Trophoblast cell (in vitro differentiated cells and primary cell): ENCODE measurements around the gene HSPA2.

Experiments used
- DNase-seq, 2 donors: peaks; one replicate each; pipeline ENCODE4 v3.0.0-alpha.2; 2016
- H2AFZ ChIP-seq: 2 replicates; pipeline ENCODE4 v1.6.1; 2013; ENCODE audit warnings: low read length, moderate library complexity, mild to moderate bottlenecking; ENCODE audit not compliant: insufficient read depth, poor library complexity
- H2AK5ac ChIP-seq: 2 replicates; pipeline ENCODE4 v1.6.1; 2013; ENCODE audit warnings: mild to moderate bottlenecking, low read length
- H2BK120ac ChIP-seq: 2 replicates; pipeline ENCODE4 v1.6.1; 2013; ENCODE audit warnings: low read length, mild to moderate bottlenecking, moderate library complexity; ENCODE audit not compliant: insufficient read depth, poor library complexity
- H2BK12ac ChIP-seq: 2 replicates; pipeline ENCODE4 v1.6.1; 2013; ENCODE audit warnings: mild to moderate bottlenecking, low read length, moderate library complexity
- H2BK5ac ChIP-seq: 2 replicates; pipeline ENCODE4 v1.6.1; 2013; ENCODE audit warnings: low read length, low read depth, moderate library complexity, mild to moderate bottlenecking; ENCODE audit not compliant: poor library complexity
- H3K14ac ChIP-seq: 2 replicates; pipeline ENCODE4 v1.6.1; 2013; ENCODE audit warnings: mild to moderate bottlenecking, low read length
- H3K18ac ChIP-seq: 2 replicates; pipeline ENCODE4 v1.6.1; 2013; ENCODE audit warnings: mild to moderate bottlenecking, low read length
- H3K23ac ChIP-seq: 2 replicates; pipeline ENCODE4 v1.6.1; 2013; ENCODE audit warnings: low read length
- H3K27ac ChIP-seq: 2 replicates; pipeline ENCODE4 v1.5.1; 2013; ENCODE audit warnings: low read depth, mild to moderate bottlenecking, inconsistent platforms, low read length, moderate library complexity
- H3K27me3 ChIP-seq: 2 replicates; pipeline ENCODE4 v1.6.1; 2013; ENCODE audit warnings: inconsistent platforms, mild to moderate bottlenecking, low read length, moderate library complexity; ENCODE audit not compliant: insufficient read depth
- H3K36me3 ChIP-seq, 2 experiments: 1 replicate in 1 of 2; 2 replicates in 1 of 2; pipeline ENCODE4 v1.6.1; 2013; ENCODE audit warnings: low read length in 2 of 2, mild to moderate bottlenecking in 2 of 2, moderate library complexity in 1 of 2; ENCODE audit not compliant: insufficient read depth in 2 of 2, control insufficient read depth in 1 of 2
- H3K4ac ChIP-seq: 2 replicates; pipeline ENCODE4 v1.6.1; 2013; ENCODE audit warnings: low read depth, mild to moderate bottlenecking, low read length, moderate library complexity
- H3K4me1 ChIP-seq, 2 experiments: 1 replicate in 1 of 2; 2 replicates in 1 of 2; pipeline ENCODE4 v1.6.1; 2013; ENCODE audit warnings: low read length in 2 of 2, mild to moderate bottlenecking in 2 of 2, moderate library complexity in 1 of 2; ENCODE audit not compliant: insufficient read depth in 2 of 2, control insufficient read depth in 1 of 2
- H3K4me2 ChIP-seq: 2 replicates; pipeline ENCODE4 v1.6.1; 2013; ENCODE audit warnings: inconsistent platforms, mild to moderate bottlenecking, low read length, moderate library complexity
- H3K4me3 ChIP-seq: 2 replicates; pipeline ENCODE4 v1.5.1; 2013; ENCODE audit warnings: mild to moderate bottlenecking, low read depth, low read length, inconsistent platforms
- H3K79me1 ChIP-seq: one replicate; pipeline ENCODE4 v1.6.1; 2013; ENCODE audit warnings: low read length
- H3K79me2 ChIP-seq: 2 replicates; pipeline ENCODE4 v1.6.1; 2013; ENCODE audit warnings: low read length, mild to moderate bottlenecking; ENCODE audit not compliant: control insufficient read depth, insufficient read depth, poor library complexity
- H3K9ac ChIP-seq: 2 replicates; pipeline ENCODE4 v1.6.1; 2013; ENCODE audit warnings: mild to moderate bottlenecking, low read length
- H3K9me3 ChIP-seq: 2 replicates; pipeline ENCODE4 v1.6.1; 2013; ENCODE audit warnings: low read depth, mild to moderate bottlenecking, control low read depth, inconsistent platforms, low read length; ENCODE audit not compliant: insufficient read depth
- H4K12ac ChIP-seq: 2 replicates; pipeline ENCODE4 v1.6.1; 2013; ENCODE audit warnings: low read depth, mild to moderate bottlenecking, low read length, moderate library complexity
- H4K8ac ChIP-seq: 2 replicates; pipeline ENCODE4 v1.6.1; 2013; ENCODE audit warnings: low read depth, mild to moderate bottlenecking, low read length, moderate library complexity
- H4K91ac ChIP-seq: one replicate; pipeline ENCODE4 v1.6.1; 2013; ENCODE audit warnings: low read depth, mild to moderate bottlenecking, low read length, moderate library complexity
- whole genome bisulfite sequencing: extraction: QIAGEN DNeasy Blood & Tissue Kit; methylation state at CpG from one replicate; pipeline ENCODE4 v1.1.7; 2013; ENCODE audit warnings: missing lambda C conversion rate; ENCODE audit not compliant: insufficient read length, insufficient coverage; ENCODE audit errors: extremely low coverage; 5-methylcytosine and 5-hydroxymethylcytosine counted together

Gene HSPA2

DNA sequence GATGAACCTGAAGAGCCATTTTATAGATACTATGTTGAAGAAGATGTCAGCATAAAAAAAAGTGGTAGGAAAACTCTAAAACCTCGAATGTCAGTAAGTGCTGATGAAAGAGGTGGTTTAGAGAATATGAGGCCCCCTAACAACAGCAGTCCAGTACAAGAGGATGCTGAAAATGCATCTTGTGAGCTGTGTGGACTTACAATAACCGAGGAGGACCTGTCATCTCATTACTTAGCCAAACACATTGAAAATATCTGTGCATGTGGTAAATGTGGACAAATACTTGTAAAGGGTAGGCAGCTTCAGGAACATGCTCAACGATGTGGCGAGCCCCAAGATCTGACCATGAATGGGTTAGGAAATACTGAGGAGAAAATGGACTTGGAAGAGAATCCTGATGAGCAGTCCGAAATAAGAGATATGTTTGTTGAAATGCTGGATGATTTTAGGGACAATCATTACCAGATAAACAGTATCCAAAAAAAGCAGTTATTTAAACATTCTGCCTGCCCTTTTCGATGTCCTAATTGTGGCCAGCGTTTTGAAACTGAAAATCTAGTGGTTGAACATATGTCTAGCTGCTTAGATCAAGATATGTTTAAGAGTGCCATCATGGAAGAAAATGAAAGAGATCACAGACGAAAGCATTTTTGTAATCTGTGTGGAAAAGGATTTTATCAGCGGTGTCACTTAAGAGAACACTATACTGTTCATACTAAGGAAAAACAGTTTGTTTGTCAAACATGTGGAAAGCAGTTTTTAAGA is 17.8 kb upstream of the HSPA2 start:
- H2AK5ac ChIP-seq, result no peak overlapping the region

DNA sequence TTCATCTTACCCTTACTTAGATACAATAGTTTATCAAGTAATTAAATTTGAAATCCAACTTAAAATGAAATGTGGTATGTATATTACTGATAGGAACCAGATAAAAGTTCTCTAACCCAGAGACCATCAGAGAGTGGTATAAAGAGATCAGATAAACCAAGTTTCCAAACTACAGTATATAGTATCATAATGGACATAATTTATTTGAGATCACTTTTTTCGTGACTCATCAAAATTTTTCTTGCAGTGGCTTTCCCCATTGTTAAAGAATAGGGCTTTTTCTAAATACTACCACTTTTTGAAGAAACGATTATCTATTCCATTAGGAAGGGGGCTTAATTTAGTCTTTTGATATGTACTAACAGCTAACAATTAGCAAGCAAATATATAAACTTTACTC is 15.2 kb upstream of the HSPA2 start:
- Histone ChIP-seq H2BK12ac (no peak overlapping the region), H4K91ac (no peak overlapping the region), H3K14ac (no peak overlapping the region), H3K79me2 (no peaks in the 10 kb centered on the region), H3K9ac (no peak overlapping the region), H3K4me1 (no peaks in the 10 kb centered on the region), H3K18ac (no peak overlapping the region), H4K12ac (no peak overlapping the region), H2BK5ac (no peak overlapping the region), H3K4me3 (no peak overlapping the region), H3K4me2 (no peak overlapping the region), H3K27me3 (no peaks in the 10 kb centered on the region), H2AK5ac (no peak overlapping the region), H3K36me3 (peaks cover 11 to 20% of the 10 kb centered on the region in 2 experiments), H3K79me1 (no peaks in the 10 kb centered on the region), H2BK120ac (no peak overlapping the region), H3K23ac (no peak overlapping the region), H3K9me3 (no peaks in the 10 kb centered on the region), H3K4ac (no peak overlapping the region), H2AFZ (no peak overlapping the region), H4K8ac (no peak overlapping the region), H3K27ac (no peak overlapping the region)
- no peak for DNase-seq
- WGBS, result no CpG with 5 or more reads among the region's 2 CpGs

More for the DNA sequence above, 17.8 kb upstream of the HSPA2 start:
- H3K79me2 ChIP-seq, result peaks cover 5% of the 10 kb centered on the region
- no peaks in the 10 kb centered on the region for H3K4me1 ChIP-seq
- H2BK120ac ChIP-seq, result no peak overlapping the region
- no peak overlapping the region for H2BK12ac ChIP-seq
- H3K36me3 ChIP-seq, result peaks cover 13 to 20% of the 10 kb centered on the region in 2 experiments
- H4K91ac ChIP-seq, result no peak overlapping the region
- no peak overlapping the region for H3K9ac ChIP-seq
- H3K23ac ChIP-seq, result no peak overlapping the region
- H3K79me1 ChIP-seq, result no peaks in the 10 kb centered on the region
- H3K27me3 ChIP-seq, result no peaks in the 10 kb centered on the region
- H3K18ac ChIP-seq, result no peak overlapping the region
- no peak overlapping the region for H2AFZ ChIP-seq
- no peak overlapping the region for H4K12ac ChIP-seq
- no peak overlapping the region for H3K4me3 ChIP-seq
- H3K27ac ChIP-seq, result no peak overlapping the region
- DNase-seq, result no peak
- no peak overlapping the region for H3K4ac ChIP-seq
- H2BK5ac ChIP-seq, result no peak overlapping the region
- no CpG with 5 or more reads among the region's 9 CpGs for WGBS
- H3K9me3 ChIP-seq, result no peaks in the 10 kb centered on the region
- no peak overlapping the region for H4K8ac ChIP-seq
- H3K14ac ChIP-seq, result no peak overlapping the region
- no peak overlapping the region for H3K4me2 ChIP-seq

- Histone ChIP-seq H3K14ac (no peak overlapping the region), H4K91ac (no peak overlapping the region), H3K36me3 (peaks cover 3 to 4% of the 10 kb centered on the region in 2 experiments), H4K8ac (no peak overlapping the region), H4K12ac (no peak overlapping the region), H3K4me2 (no peak overlapping the region), H3K27me3 (no peaks in the 10 kb centered on the region), H2AK5ac (no peak overlapping the region), H3K4me3 (no peak overlapping the region), H3K79me1 (peaks cover 2% of the 10 kb centered on the region), H2AFZ (no peak overlapping the region), H2BK5ac (no peak overlapping the region), H2BK12ac (no peak overlapping the region), H3K79me2 (no peaks in the 10 kb centered on the region), H3K23ac (no peak overlapping the region), H3K18ac (no peak overlapping the region), H3K27ac (no peak overlapping the region), H3K9ac (no peak overlapping the region), H2BK120ac (no peak overlapping the region), H3K4ac (no peak overlapping the region), H3K9me3 (no peaks in the 10 kb centered on the region), H3K4me1 (peaks cover 0 to 2% of the 10 kb centered on the region in 2 experiments)
- no CpG with 5 or more reads among the region's 2 CpGs for WGBS
- DNase-seq, result no peak
These were observed 9.0 kb upstream of the HSPA2 start for GRCh38 chr14:64531567-64531966.

DNA sequence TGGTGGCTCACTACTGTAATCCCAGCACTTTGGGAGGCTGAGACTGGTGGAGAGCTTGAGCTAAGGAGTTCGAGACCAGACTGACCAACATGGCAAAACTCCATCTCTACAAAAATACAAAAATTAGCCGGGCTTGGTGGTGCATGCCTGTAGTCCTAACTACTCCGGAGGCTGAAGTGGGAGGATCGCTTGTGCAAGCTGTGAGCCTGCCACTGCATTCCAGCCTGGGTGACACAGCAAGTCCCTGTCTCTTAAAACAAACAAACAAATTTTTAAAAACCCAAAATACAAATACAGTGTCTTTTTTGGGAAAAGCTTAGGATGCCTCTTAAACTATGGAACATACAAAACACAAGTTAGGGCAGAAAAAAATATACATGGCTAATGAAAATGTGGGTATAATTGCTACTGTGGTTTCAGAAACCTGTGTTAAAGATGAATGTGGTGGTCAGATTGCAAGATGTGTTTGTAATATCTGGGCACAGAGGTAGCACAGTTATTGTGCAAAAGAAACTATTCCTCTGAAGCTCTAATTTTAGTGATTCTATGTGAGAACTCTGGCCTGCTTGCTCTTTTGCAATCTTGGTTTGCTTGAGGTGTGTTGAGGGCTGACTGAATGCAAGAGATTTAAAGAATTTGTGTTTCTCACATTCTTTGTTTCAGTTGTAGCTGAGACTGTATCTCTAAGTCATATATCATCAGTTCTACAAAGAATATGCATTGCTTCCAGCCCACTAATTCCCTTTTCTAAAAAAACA is 3.9 kb upstream of the HSPA2 start:
- no peak overlapping the region for H3K18ac ChIP-seq
- H2BK5ac ChIP-seq, result no peak overlapping the region
- no peak overlapping the region for H4K12ac ChIP-seq
- H3K79me2 ChIP-seq, result no peaks in the 10 kb centered on the region
- no peak overlapping the region for H4K8ac ChIP-seq
- H3K14ac ChIP-seq, result no peak overlapping the region
- peaks cover 4 to 11% of the 10 kb centered on the region in 2 experiments for H3K4me1 ChIP-seq
- no peak overlapping the region for H3K4ac ChIP-seq
- no peak overlapping the region for H2AFZ ChIP-seq
- DNase-seq, result peak; percentile 86 to 97
- H3K9me3 ChIP-seq, result peaks cover 11% of the 10 kb centered on the region
- H3K9ac ChIP-seq, result no peak overlapping the region
- no peak overlapping the region for H4K91ac ChIP-seq
- peak overlapping the region; percentile 82 for H3K27ac ChIP-seq
- H3K23ac ChIP-seq, result no peak overlapping the region
- H2AK5ac ChIP-seq, result no peak overlapping the region
- no CpG with 5 or more reads among the region's 4 CpGs for WGBS
- H3K79me1 ChIP-seq, result peaks cover 23% of the 10 kb centered on the region
- H3K4me3 ChIP-seq, result no peak overlapping the region
- no peak overlapping the region for H2BK12ac ChIP-seq
- H3K36me3 ChIP-seq, result no peaks in the 10 kb centered on the region
- no peak overlapping the region for H2BK120ac ChIP-seq
- H3K4me2 ChIP-seq, result peak overlapping the region; percentile 6
- no peaks in the 10 kb centered on the region for H3K27me3 ChIP-seq
